GM12878 (cell line): Measurements from ENCODE around the gene CTNNAL1.

ENCODE experiments used
- CEBPB ChIP-seq, 2 experiments: fragments of 150-350 bp in 1 of 2; IDR thresholded peaks; 2 replicates each; pipeline ENCODE4 v1.6.1; 2012 to 2014; ENCODE audit warnings: low read depth in 2 of 2, low read length in 2 of 2, borderline replicate concordance in 1 of 2, inconsistent platforms in 1 of 2
- CHD4 ChIP-seq: fragments of 200-600 bp; sonication (generic); IDR thresholded peaks from 2 replicates; pipeline ENCODE4 v1.6.1; 2016; ENCODE audit warnings: mild to moderate bottlenecking
- FOS ChIP-seq: IDR thresholded peaks from 3 replicates; pipeline ENCODE4 v1.6.1; 2011; ENCODE audit warnings: borderline replicate concordance; ENCODE audit not compliant: insufficient read length; ENCODE audit errors: extremely low read depth
- HDAC6 ChIP-seq: fragments of 200-600 bp; sonication (generic); IDR thresholded peaks from one replicate; pipeline ENCODE4 v1.8.0; 2017; ENCODE audit warnings: antibody characterized with exemption; ENCODE audit not compliant: unreplicated experiment
- NR2C2 ChIP-seq: IDR thresholded peaks from 2 replicates; pipeline ENCODE4 v1.6.1; 2011; ENCODE audit warnings: borderline replicate concordance, low read depth; ENCODE audit not compliant: control insufficient read depth, insufficient read length
- PAX5 ChIP-seq: IDR thresholded peaks from 2 replicates; pipeline ENCODE4 v1.6.1; 2011; ENCODE audit warnings: low read depth, low read length, borderline replicate concordance
- POLR2A ChIP-seq: IDR thresholded peaks from 2 replicates; pipeline ENCODE4 v1.6.1; 2011; ENCODE audit warnings: low read depth, mild to moderate bottlenecking, low read length
- POLR2AphosphoS5 ChIP-seq: IDR thresholded peaks from 2 replicates; pipeline ENCODE4 v1.6.1; 2011; ENCODE audit warnings: mild to moderate bottlenecking, low read length, inconsistent platforms
- RAD21 ChIP-seq: IDR thresholded peaks from 2 replicates; pipeline ENCODE4 v1.6.1; 2011; ENCODE audit warnings: mild to moderate bottlenecking, low read depth, low read length, moderate library complexity; ENCODE audit not compliant: insufficient read depth
- ZNF274 ChIP-seq: IDR thresholded peaks from one replicate; pipeline ENCODE4 v1.8.0; 2011; ENCODE audit not compliant: insufficient read length, insufficient read depth
- ZNF384 ChIP-seq: IDR thresholded peaks from 2 replicates; pipeline ENCODE4 v1.6.1; 2012; ENCODE audit warnings: low read depth, mild to moderate bottlenecking, low read length, improper control_type of control experiment, borderline replicate concordance
- TF ChIP-seq, protein P1 (sequence below): IDR thresholded peaks from 2 replicates; pipeline ENCODE4 v1.6.1; 2012; ENCODE audit warnings: mild to moderate bottlenecking, low read depth, low read length
- TF ChIP-seq, protein P2 (sequence below): IDR thresholded peaks from 2 replicates; pipeline ENCODE4 v1.6.1; 2012; ENCODE audit warnings: low read depth, low read length, improper control_type of control experiment
- TF ChIP-seq, protein P3 (sequence below), 3 experiments: IDR thresholded peaks in 2 of 3; conservative IDR thresholded peaks in 1 of 3; 2 replicates each; pipeline ENCODE4 v1.5.1; 2011; ENCODE audit warnings: low read depth in 3 of 3, low read length in 3 of 3, mild to moderate bottlenecking in 3 of 3, control low read depth in 2 of 3, moderate library complexity in 2 of 3, inconsistent platforms in 1 of 3, mixed read lengths in 1 of 3; ENCODE audit not compliant: control insufficient read depth in 2 of 3, insufficient read depth in 1 of 3; ENCODE audit errors: extremely low read depth in 1 of 3

DNA sequence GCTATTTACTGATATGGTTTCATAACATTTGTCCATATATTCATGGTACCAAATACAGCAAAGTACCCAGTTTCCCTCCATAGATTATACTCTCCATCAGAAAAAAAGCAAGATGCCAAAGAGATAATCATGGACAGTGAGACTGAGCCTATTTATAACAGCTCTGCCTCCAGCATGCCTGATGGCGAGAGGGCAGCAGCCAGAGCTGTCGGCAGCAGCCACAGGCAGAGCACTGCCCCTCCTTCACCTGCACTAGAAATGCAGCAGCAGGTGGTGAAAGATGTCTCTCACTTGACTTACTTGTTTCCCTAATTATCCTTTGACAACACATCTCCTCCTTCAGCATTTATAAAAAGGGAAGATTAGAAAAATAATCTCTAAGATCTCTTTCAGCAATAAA, 32.4 kb downstream of the CTNNAL1 start:
- no peak for TF ChIP-seq NR2C2
- TF ChIP-seq CHD4, result no peak
- no peak for TF ChIP-seq HDAC6
- no peak for TF ChIP-seq POLR2A
- TF ChIP-seq, protein P1, sequence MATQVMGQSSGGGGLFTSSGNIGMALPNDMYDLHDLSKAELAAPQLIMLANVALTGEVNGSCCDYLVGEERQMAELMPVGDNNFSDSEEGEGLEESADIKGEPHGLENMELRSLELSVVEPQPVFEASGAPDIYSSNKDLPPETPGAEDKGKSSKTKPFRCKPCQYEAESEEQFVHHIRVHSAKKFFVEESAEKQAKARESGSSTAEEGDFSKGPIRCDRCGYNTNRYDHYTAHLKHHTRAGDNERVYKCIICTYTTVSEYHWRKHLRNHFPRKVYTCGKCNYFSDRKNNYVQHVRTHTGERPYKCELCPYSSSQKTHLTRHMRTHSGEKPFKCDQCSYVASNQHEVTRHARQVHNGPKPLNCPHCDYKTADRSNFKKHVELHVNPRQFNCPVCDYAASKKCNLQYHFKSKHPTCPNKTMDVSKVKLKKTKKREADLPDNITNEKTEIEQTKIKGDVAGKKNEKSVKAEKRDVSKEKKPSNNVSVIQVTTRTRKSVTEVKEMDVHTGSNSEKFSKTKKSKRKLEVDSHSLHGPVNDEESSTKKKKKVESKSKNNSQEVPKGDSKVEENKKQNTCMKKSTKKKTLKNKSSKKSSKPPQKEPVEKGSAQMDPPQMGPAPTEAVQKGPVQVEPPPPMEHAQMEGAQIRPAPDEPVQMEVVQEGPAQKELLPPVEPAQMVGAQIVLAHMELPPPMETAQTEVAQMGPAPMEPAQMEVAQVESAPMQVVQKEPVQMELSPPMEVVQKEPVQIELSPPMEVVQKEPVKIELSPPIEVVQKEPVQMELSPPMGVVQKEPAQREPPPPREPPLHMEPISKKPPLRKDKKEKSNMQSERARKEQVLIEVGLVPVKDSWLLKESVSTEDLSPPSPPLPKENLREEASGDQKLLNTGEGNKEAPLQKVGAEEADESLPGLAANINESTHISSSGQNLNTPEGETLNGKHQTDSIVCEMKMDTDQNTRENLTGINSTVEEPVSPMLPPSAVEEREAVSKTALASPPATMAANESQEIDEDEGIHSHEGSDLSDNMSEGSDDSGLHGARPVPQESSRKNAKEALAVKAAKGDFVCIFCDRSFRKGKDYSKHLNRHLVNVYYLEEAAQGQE, result no peak
- no peak for TF ChIP-seq RAD21
- TF ChIP-seq, protein P2, sequence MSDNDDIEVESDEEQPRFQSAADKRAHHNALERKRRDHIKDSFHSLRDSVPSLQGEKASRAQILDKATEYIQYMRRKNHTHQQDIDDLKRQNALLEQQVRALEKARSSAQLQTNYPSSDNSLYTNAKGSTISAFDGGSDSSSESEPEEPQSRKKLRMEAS, result no peak
- no peak for TF ChIP-seq CEBPB (IDR thresholded peaks at IDR 0.05; ENCODE audit: borderline replicate concordance in 1 of 2, low read depth in 2 of 2, low read length in 2 of 2)
- TF ChIP-seq POLR2AphosphoS5, result no peak
- TF ChIP-seq FOS, result no peak
- TF ChIP-seq PAX5, result no peak
- TF ChIP-seq, protein P3, sequence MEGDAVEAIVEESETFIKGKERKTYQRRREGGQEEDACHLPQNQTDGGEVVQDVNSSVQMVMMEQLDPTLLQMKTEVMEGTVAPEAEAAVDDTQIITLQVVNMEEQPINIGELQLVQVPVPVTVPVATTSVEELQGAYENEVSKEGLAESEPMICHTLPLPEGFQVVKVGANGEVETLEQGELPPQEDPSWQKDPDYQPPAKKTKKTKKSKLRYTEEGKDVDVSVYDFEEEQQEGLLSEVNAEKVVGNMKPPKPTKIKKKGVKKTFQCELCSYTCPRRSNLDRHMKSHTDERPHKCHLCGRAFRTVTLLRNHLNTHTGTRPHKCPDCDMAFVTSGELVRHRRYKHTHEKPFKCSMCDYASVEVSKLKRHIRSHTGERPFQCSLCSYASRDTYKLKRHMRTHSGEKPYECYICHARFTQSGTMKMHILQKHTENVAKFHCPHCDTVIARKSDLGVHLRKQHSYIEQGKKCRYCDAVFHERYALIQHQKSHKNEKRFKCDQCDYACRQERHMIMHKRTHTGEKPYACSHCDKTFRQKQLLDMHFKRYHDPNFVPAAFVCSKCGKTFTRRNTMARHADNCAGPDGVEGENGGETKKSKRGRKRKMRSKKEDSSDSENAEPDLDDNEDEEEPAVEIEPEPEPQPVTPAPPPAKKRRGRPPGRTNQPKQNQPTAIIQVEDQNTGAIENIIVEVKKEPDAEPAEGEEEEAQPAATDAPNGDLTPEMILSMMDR (IDR thresholded peaks at IDR 0.05 in 2 of 3, conservative IDR thresholded peaks at IDR 0.05 in 1 of 3; ENCODE audit: control insufficient read depth in 2 of 3, extremely low read depth in 1 of 3, insufficient read depth in 1 of 3, low read depth in 3 of 3, low read length in 3 of 3), result no peak
- no peak for TF ChIP-seq ZNF274
- TF ChIP-seq ZNF384, result no peak
